HepG2 (cell line): ENCODE measurements around the gene DPH7. TPM values are rescaled to one million over a fixed set of nuclear protein-coding genes. Genes with fewer than 3 reads are reported as not detected.

ENCODE experiments used
- ELK4 ChIP-seq: sonication (generic); formaldehyde crosslinking; IDR thresholded peaks from 2 replicates; pipeline ENCODE4 v1.9.0; 2021; ENCODE audit warnings: missing genetic modification reagents, borderline replicate concordance
- ETV6 ChIP-seq: sonication (generic); formaldehyde crosslinking; conservative IDR thresholded peaks from 2 replicates; pipeline ENCODE4 v1.4.0; 2020; ENCODE audit warnings: missing genetic modification reagents
- HNF1B ChIP-seq: sonication (generic); formaldehyde crosslinking; IDR thresholded peaks from 2 replicates; pipeline ENCODE4 v1.5.1; 2020; ENCODE audit warnings: mild to moderate bottlenecking, moderate library complexity, missing genetic modification reagents
- KLF16 ChIP-seq, 2 experiments: sonication (generic) in 1 of 2; formaldehyde crosslinking in 1 of 2; IDR thresholded peaks; 2 replicates each; pipeline versions ENCODE4 v1.6.1 to v1.8.0; 2016 to 2023; ENCODE audit warnings: missing genetic modification reagents in 2 of 2, missing compliant biosample characterization in 1 of 2
- NCOA1 ChIP-seq: sonication (generic); formaldehyde crosslinking; IDR thresholded peaks from 2 replicates; pipeline ENCODE4 v1.9.0; 2021; ENCODE audit warnings: missing genetic modification reagents
- POLR2G ChIP-seq: fragments of 200-400 bp; formaldehyde crosslinking; IDR thresholded peaks from 2 replicates; pipeline ENCODE4 v1.6.1; 2018; ENCODE audit warnings: mild to moderate bottlenecking, low read depth, low read length, moderate library complexity
- RFX3 ChIP-seq: IDR thresholded peaks from 2 replicates; pipeline ENCODE4 v1.6.1; 2016; ENCODE audit warnings: missing biosample characterization, missing genetic modification reagents
- ZNF17 ChIP-seq: sonication (generic); formaldehyde crosslinking; IDR thresholded peaks from 2 replicates; pipeline ENCODE4 v1.5.0; 2020; ENCODE audit warnings: mild to moderate bottlenecking, missing genetic modification reagents
- ZNF234 ChIP-seq: sonication (generic); formaldehyde crosslinking; conservative IDR thresholded peaks from 2 replicates; pipeline ENCODE4 v1.5.1; 2020; ENCODE audit warnings: mild to moderate bottlenecking, missing genetic modification reagents
- ZNF292 ChIP-seq: sonication (generic); formaldehyde crosslinking; IDR thresholded peaks from 2 replicates; pipeline ENCODE4 v1.8.1; 2022; ENCODE audit warnings: mild to moderate bottlenecking, low read depth, missing genetic modification reagents, borderline replicate concordance
- ZNF441 ChIP-seq: sonication (generic); formaldehyde crosslinking; IDR thresholded peaks from 2 replicates; pipeline ENCODE4 v1.7.0; 2021; ENCODE audit warnings: missing genetic modification reagents, borderline replicate concordance
- ZNF556 ChIP-seq: sonication (generic); formaldehyde crosslinking; IDR thresholded peaks from 2 replicates; pipeline ENCODE4 v1.4.0; 2020; ENCODE audit warnings: mild to moderate bottlenecking, missing genetic modification reagents, borderline replicate concordance
- ZSCAN31 ChIP-seq: sonication (generic); formaldehyde crosslinking; IDR thresholded peaks from 2 replicates; pipeline ENCODE4 v1.5.0; 2020; ENCODE audit warnings: low read depth, mild to moderate bottlenecking, missing genetic modification reagents
- polyA plus RNA-seq, 8 experiments: library from polyadenylated mRNA; depleted of rRNA in 3 of 8; stranded (reverse) in 7 of 8; unstranded in 1 of 8; fragments of >200 nt; fragmentation: Illumina TruSeq in 4 of 8; extraction: Trizol in 4 of 8; gene quantifications; 2 replicates each; pipeline versions ENCODE4 v1.2.1 to v1.2.3, GENCODE V29; 2011 to 2016; ENCODE audit warnings: low read depth in 4 of 8, missing spikeins in 1 of 8, mixed read lengths in 1 of 8; ENCODE audit not compliant: insufficient read depth in 1 of 8
- total RNA-seq, 5 experiments: library from RNA; depleted of rRNA; stranded (reverse); fragments of >200 nt; fragmentation: Illumina TruSeq; extraction: Trizol; gene quantifications; 2 replicates each; pipeline ENCODE4 v1.2.3, GENCODE V29; 2016; ENCODE audit warnings: low read depth in 1 of 5
- TF ChIP-seq, protein P1 (sequence below): sonication (generic); formaldehyde crosslinking; IDR thresholded peaks from 2 replicates; pipeline ENCODE4 v1.4.0; 2020; ENCODE audit warnings: missing genetic modification reagents, borderline replicate concordance
- TF ChIP-seq, protein P2 (sequence below): sonication (generic); formaldehyde crosslinking; IDR thresholded peaks from 2 replicates; pipeline ENCODE4 v1.5.0; 2020; ENCODE audit warnings: mild to moderate bottlenecking, missing genetic modification reagents, borderline replicate concordance

The DPH7 gene
- total and polyA plus RNA-seq, 2 of the 13 experiments (the other 11 are each of a cell fraction or from before 2014, with no cell fraction given): 27.6 to 31.6 TPM

GRCh38 chr9:137578518-137579258 lies at the start of gene DPH7 (continued):
- TF ChIP-seq ELK4 (CRISPR knock-in tag) (no peak), ZNF441 (CRISPR knock-in tag) (no peak; the same call in 1 of the 2 replicates), ETV6 (CRISPR knock-in tag) (peak; percentile 66; the same call in 1 of the 2 replicates), KLF16 (CRISPR knock-in tag; IDR thresholded peaks at IDR 0.05) (peak; percentile 65 to 88; a peak in 1 of 4 replicates), NCOA1 (CRISPR knock-in tag) (peak; percentile 47; the same call in 1 of the 2 replicates), RFX3 (no peak), ZNF234 (CRISPR knock-in tag) (no peak), ZNF556 (CRISPR knock-in tag) (peak; percentile 28; the same call in 1 of the 2 replicates), ZSCAN31 (CRISPR knock-in tag) (peak; percentile 54), ZNF292 (no peak), POLR2G (peak; percentile 80), HNF1B (CRISPR knock-in tag) (0 out of 2 replicates have a peak, but pooled peaks have one; percentile 8), ZNF17 (CRISPR knock-in tag) (no peak)
- TF ChIP-seq, protein P1, sequence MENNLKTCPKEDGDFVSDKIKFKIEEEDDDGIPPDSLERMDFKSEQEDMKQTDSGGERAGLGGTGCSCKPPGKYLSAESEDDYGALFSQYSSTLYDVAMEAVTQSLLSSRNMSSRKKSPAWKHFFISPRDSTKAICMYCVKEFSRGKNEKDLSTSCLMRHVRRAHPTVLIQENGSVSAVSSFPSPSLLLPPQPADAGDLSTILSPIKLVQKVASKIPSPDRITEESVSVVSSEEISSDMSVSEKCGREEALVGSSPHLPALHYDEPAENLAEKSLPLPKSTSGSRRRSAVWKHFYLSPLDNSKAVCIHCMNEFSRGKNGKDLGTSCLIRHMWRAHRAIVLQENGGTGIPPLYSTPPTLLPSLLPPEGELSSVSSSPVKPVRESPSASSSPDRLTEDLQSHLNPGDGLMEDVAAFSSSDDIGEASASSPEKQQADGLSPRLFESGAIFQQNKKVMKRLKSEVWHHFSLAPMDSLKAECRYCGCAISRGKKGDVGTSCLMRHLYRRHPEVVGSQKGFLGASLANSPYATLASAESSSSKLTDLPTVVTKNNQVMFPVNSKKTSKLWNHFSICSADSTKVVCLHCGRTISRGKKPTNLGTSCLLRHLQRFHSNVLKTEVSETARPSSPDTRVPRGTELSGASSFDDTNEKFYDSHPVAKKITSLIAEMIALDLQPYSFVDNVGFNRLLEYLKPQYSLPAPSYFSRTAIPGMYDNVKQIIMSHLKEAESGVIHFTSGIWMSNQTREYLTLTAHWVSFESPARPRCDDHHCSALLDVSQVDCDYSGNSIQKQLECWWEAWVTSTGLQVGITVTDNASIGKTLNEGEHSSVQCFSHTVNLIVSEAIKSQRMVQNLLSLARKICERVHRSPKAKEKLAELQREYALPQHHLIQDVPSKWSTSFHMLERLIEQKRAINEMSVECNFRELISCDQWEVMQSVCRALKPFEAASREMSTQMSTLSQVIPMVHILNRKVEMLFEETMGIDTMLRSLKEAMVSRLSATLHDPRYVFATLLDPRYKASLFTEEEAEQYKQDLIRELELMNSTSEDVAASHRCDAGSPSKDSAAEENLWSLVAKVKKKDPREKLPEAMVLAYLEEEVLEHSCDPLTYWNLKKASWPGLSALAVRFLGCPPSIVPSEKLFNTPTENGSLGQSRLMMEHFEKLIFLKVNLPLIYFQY (CRISPR knock-in tag): peak; percentile 86; the same call in 1 of the 2 replicates
- TF ChIP-seq, protein P2, sequence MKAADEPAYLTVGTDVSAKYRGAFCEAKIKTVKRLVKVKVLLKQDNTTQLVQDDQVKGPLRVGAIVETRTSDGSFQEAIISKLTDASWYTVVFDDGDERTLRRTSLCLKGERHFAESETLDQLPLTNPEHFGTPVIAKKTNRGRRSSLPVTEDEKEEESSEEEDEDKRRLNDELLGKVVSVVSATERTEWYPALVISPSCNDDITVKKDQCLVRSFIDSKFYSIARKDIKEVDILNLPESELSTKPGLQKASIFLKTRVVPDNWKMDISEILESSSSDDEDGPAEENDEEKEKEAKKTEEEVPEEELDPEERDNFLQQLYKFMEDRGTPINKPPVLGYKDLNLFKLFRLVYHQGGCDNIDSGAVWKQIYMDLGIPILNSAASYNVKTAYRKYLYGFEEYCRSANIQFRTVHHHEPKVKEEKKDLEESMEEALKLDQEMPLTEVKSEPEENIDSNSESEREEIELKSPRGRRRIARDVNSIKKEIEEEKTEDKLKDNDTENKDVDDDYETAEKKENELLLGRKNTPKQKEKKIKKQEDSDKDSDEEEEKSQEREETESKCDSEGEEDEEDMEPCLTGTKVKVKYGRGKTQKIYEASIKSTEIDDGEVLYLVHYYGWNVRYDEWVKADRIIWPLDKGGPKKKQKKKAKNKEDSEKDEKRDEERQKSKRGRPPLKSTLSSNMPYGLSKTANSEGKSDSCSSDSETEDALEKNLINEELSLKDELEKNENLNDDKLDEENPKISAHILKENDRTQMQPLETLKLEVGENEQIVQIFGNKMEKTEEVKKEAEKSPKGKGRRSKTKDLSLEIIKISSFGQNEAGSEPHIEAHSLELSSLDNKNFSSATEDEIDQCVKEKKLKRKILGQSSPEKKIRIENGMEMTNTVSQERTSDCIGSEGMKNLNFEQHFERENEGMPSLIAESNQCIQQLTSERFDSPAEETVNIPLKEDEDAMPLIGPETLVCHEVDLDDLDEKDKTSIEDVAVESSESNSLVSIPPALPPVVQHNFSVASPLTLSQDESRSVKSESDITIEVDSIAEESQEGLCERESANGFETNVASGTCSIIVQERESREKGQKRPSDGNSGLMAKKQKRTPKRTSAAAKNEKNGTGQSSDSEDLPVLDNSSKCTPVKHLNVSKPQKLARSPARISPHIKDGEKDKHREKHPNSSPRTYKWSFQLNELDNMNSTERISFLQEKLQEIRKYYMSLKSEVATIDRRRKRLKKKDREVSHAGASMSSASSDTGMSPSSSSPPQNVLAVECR: peak; percentile 98
